MM.1S (cell line): ENCODE results near the gene DHRS3.

Experiments
- DNase-seq: peaks from one replicate; pipeline ENCODE4 v3.0.0-alpha.2; 2015
- H2AFZ ChIP-seq: fragments of 300-600 bp; sonication (generic); 2 replicates; pipeline ENCODE4 v1.6.0; 2016; ENCODE audit warnings: antibody characterized with exemption, low read length
- H3F3A ChIP-seq: fragments of 300-600 bp; sonication (generic); 2 replicates; pipeline ENCODE4 v1.6.1; 2016; ENCODE audit warnings: mild to moderate bottlenecking, antibody characterized with exemption, low read length, moderate library complexity, mixed read lengths; ENCODE audit not compliant: insufficient read depth
- H3K27ac ChIP-seq: fragments of 300-600 bp; sonication (generic); 2 replicates; pipeline ENCODE4 v1.5.1; 2016; ENCODE audit warnings: mild to moderate bottlenecking, low read length
- H3K27me3 ChIP-seq: fragments of 300-600 bp; sonication (generic); replicated peaks from 2 replicates; pipeline ENCODE4 v1.6.0; 2016; ENCODE audit warnings: low read length; ENCODE audit not compliant: insufficient read depth
- H3K36me3 ChIP-seq: fragments of 300-600 bp; sonication (generic); replicated peaks from 2 replicates; pipeline ENCODE4 v1.6.1; 2016; ENCODE audit warnings: mild to moderate bottlenecking, low read length, mixed read lengths; ENCODE audit not compliant: insufficient read depth
- H3K4me1 ChIP-seq: fragments of 300-600 bp; sonication (generic); 2 replicates; pipeline ENCODE4 v1.6.1; 2016; ENCODE audit warnings: low read length, mixed read lengths
- H3K4me2 ChIP-seq: fragments of 300-600 bp; sonication (generic); 2 replicates; pipeline ENCODE4 v1.6.0; 2016; ENCODE audit warnings: low read depth, low read length
- H3K4me3 ChIP-seq: fragments of 300-600 bp; sonication (generic); 2 replicates; pipeline ENCODE4 v1.5.1; 2016; ENCODE audit warnings: low read length, mixed read lengths
- H3K79me2 ChIP-seq: fragments of 300-600 bp; sonication (generic); 2 replicates; pipeline ENCODE4 v1.6.1; 2016; ENCODE audit warnings: mixed run types, low read length, mixed read lengths
- H3K9ac ChIP-seq: fragments of 300-600 bp; sonication (generic); 2 replicates; pipeline ENCODE4 v1.6.1; 2016; ENCODE audit warnings: low read length, mixed read lengths
- H3K9me2 ChIP-seq: fragments of 300-600 bp; sonication (generic); replicated peaks from 2 replicates; pipeline ENCODE4 v1.6.1; 2016; ENCODE audit warnings: mild to moderate bottlenecking, low read length, mixed read lengths; ENCODE audit not compliant: insufficient read depth
- H3K9me3 ChIP-seq: fragments of 300-600 bp; sonication (generic); replicated peaks from 2 replicates; pipeline ENCODE4 v1.6.1; 2016; ENCODE audit warnings: mild to moderate bottlenecking, low read length, mixed read lengths; ENCODE audit not compliant: insufficient read depth
- H4K20me1 ChIP-seq: fragments of 300-600 bp; sonication (generic); 2 replicates; pipeline ENCODE4 v1.6.1; 2016; ENCODE audit warnings: mild to moderate bottlenecking, low read length, moderate library complexity, mixed read lengths; ENCODE audit not compliant: insufficient read depth
- EZH2 ChIP-seq: fragments of 300-600 bp; sonication (generic); optimal IDR thresholded peaks from 2 replicates; pipeline ENCODE3; 2017; ENCODE audit warnings: low read depth, mild to moderate bottlenecking, antibody characterized with exemption, low read length, mixed read lengths
- EZH2phosphoT487 ChIP-seq: fragments of 300-600 bp; sonication (generic); IDR thresholded peaks from 2 replicates; pipeline ENCODE4 v1.6.1; 2018; ENCODE audit warnings: antibody characterized with exemption, low read length
- TF ChIP-seq, protein P1 (sequence below): fragments of 300-600 bp; sonication (generic); IDR thresholded peaks from 2 replicates; pipeline ENCODE4 v1.5.1; 2016; ENCODE audit warnings: antibody characterized with exemption, low read length, mixed read lengths

Gene DHRS3

DNA sequence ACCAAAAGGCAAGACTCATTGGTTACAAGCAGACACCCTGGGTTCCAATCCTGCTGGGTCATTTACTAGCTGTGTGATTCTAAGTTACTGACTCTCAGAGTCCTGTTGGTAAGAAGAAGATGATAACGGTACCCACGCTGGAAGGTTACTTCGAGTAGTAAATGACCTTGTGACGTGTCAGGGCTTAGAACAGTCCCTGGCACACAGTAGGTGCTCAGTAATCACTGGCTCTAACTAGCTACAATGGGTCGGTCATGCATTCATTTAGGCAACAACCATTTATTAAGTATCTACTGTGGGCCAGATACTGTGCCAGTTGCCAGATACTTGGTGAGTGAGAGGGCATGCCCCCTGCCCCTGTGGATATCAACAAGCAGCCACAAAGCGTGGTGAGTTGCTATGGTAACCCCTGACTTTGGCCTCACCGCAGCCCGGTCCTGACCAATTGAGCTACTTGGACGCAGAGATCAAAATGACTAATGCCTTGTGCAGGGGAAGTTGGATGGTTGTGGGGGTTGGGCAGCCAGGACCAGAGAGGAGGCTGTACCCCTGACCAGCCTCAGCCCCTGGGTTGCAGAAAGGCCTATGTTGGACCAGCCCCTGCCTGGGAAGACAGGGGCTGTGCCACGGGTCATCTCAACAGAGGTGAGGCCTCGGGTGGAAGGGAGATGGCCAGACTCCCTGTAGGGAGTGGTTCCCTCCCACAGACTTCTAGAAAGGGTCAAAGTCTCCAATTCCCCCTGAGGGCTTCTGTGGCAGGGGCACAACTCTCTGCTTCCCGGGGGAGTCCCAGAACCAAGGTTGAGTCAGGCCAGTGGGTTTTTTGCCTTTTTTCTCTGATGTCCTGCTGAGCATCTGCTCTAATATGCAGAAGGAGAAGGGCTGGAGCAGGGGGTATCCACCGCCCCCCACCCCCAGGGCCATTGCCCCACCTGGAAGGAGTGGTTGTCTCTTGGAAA is 16.0 kb downstream of the DHRS3 start:
- Histone ChIP-seq H4K20me1 (no peaks in the 10 kb centered on the region; the same call in 1 of the 2 replicates), H3K9me3 (no peaks in the 10 kb centered on the region), H3K4me1 (no peaks in the 10 kb centered on the region), H2AFZ (no peak overlapping the region), H3K79me2 (no peaks in the 10 kb centered on the region), H3K9me2 (no peaks in the 10 kb centered on the region), H3K36me3 (no peaks in the 10 kb centered on the region), H3K27me3 (peaks cover 5% of the 10 kb centered on the region), H3K4me3 (no peak overlapping the region), H3F3A (no peaks in the 10 kb centered on the region), H3K9ac (no peak overlapping the region), H3K27ac (no peak overlapping the region), H3K4me2 (no peak overlapping the region)
- no peak for DNase-seq
- TF ChIP-seq, protein P1, sequence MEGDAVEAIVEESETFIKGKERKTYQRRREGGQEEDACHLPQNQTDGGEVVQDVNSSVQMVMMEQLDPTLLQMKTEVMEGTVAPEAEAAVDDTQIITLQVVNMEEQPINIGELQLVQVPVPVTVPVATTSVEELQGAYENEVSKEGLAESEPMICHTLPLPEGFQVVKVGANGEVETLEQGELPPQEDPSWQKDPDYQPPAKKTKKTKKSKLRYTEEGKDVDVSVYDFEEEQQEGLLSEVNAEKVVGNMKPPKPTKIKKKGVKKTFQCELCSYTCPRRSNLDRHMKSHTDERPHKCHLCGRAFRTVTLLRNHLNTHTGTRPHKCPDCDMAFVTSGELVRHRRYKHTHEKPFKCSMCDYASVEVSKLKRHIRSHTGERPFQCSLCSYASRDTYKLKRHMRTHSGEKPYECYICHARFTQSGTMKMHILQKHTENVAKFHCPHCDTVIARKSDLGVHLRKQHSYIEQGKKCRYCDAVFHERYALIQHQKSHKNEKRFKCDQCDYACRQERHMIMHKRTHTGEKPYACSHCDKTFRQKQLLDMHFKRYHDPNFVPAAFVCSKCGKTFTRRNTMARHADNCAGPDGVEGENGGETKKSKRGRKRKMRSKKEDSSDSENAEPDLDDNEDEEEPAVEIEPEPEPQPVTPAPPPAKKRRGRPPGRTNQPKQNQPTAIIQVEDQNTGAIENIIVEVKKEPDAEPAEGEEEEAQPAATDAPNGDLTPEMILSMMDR: no peak
- no peak for TF ChIP-seq EZH2
- TF ChIP-seq EZH2phosphoT487: no peak

DNA sequence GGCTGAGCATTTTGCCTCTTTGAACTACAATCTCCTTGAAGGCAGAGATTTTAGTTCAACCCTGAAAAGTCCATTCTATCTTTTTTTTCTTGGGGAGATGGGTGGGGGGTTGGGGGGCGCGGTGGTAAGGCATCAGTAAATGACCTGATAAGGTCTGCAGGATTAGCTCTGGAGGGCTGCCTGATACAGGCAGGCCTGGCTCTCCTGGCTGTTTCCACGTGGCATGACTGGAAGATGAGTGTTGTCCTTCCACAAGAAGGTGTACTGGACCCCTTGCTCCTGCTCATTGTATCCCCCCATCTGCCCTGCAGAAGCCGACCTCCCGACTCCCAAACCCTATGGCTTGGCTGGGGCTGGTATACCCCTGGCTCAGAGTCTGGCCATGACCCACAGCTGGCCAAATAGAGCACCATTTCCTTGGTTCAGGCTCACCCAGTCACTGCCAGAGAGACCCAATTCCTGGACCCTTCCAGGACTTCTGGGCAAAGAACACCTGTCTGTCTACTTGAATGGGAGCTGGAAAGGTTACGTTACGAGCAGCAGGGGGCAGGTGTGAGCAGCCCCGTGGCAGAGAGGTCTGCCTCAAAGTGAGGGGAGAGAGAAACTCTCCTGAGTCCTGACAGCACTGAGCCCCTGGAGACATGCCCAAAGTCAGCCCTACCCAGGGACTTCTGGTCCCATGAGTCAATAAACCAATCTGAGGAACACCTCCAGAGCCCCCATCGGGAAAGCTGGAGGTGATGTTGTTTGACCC is 17.0 kb downstream of the DHRS3 start:
- H3K4me1 ChIP-seq: no peaks in the 10 kb centered on the region
- no peaks in the 10 kb centered on the region for H3F3A ChIP-seq
- no peaks in the 10 kb centered on the region for H3K79me2 ChIP-seq

DNA sequence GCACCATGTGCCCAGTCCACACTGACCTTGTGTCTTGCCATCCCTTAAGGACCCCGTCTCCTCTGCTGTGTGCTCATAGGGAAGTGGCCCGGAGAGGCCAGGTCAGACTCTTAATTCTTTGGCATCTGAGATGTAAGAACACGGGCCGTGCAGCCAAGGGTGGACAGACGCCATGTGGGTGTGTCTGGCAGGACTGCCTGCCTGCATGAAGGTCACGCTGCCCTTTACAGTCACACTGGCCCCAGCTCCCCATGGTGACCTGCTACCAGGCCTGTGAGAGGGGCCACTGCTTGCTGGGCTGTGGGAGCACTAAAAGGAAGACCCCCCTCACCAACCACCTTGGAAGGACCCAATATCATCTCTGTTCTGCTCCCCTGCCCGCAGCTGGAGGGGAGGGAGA is 17.7 kb downstream of the DHRS3 start:
- H3K27ac ChIP-seq: no peak overlapping the region

More for the DNA sequence above, 17.0 kb downstream of the DHRS3 start:
- Histone ChIP-seq H3K27me3 (peaks cover 5% of the 10 kb centered on the region), H3K4me3 (no peak overlapping the region), H3K27ac (no peak overlapping the region), H3K4me2 (no peak overlapping the region), H3K36me3 (no peaks in the 10 kb centered on the region), H3K9me2 (no peaks in the 10 kb centered on the region), H3K9ac (no peak overlapping the region), H4K20me1 (no peaks in the 10 kb centered on the region; the same call in 1 of the 2 replicates), H2AFZ (no peak overlapping the region), H3K9me3 (no peaks in the 10 kb centered on the region)
- TF ChIP-seq EZH2 (no peak), EZH2phosphoT487 (no peak)
- TF ChIP-seq, protein P1: peak; percentile 65
- DNase-seq: peak; percentile 28

More for the DNA sequence above, 17.7 kb downstream of the DHRS3 start:
- Histone ChIP-seq H3K36me3 (no peaks in the 10 kb centered on the region), H3K27me3 (peaks cover 5% of the 10 kb centered on the region), H3K9me3 (no peaks in the 10 kb centered on the region), H3K9ac (no peak overlapping the region), H3K4me1 (no peaks in the 10 kb centered on the region), H4K20me1 (no peaks in the 10 kb centered on the region; the same call in 1 of the 2 replicates), H3K79me2 (no peaks in the 10 kb centered on the region), H3K4me2 (no peak overlapping the region), H3F3A (no peaks in the 10 kb centered on the region), H3K4me3 (no peak overlapping the region), H2AFZ (no peak overlapping the region), H3K9me2 (no peaks in the 10 kb centered on the region)
- no peak for TF ChIP-seq EZH2phosphoT487
- no peak for DNase-seq
